Nephron (organoid): ENCODE measurements around the gene RNF44.
"Not testable (repeated sequence)": the region's sequence is repeated elsewhere in the genome, so short reads cannot be mapped to it uniquely, and the experiment has no call there.

Experiments used
- H3K27ac Mint-ChIP-seq, 3 experiments: 2 replicates each; pipeline ENCODE4 v1.8.0; 2020; ENCODE audit warnings: mixed read lengths in 3 of 3, mild to moderate bottlenecking in 2 of 3, moderate library complexity in 1 of 3
- H3K27me3 Mint-ChIP-seq: 2 replicates; pipeline ENCODE4 v1.8.0; 2021; ENCODE audit warnings: low read depth, mild to moderate bottlenecking, moderate library complexity, mixed read lengths
- H3K36me3 Mint-ChIP-seq: 2 replicates; pipeline ENCODE4 v1.8.0; 2020; ENCODE audit warnings: low read depth, mixed read lengths
- H3K4me1 Mint-ChIP-seq: 2 replicates; pipeline ENCODE4 v1.8.0; 2020; ENCODE audit warnings: mixed read lengths
- H3K4me3 Mint-ChIP-seq, 3 experiments: 2 replicates each; pipeline ENCODE4 v1.8.0; 2020; ENCODE audit warnings: mild to moderate bottlenecking in 3 of 3, mixed read lengths in 3 of 3, moderate library complexity in 2 of 3
- H3K9me3 Mint-ChIP-seq: 2 replicates; pipeline ENCODE4 v1.8.0; 2020; ENCODE audit warnings: mixed read lengths
- TF ChIP-seq, protein P1 (sequence below), 3 experiments: fragments of 200-600 bp; sonication (generic); IDR thresholded peaks; one replicate each; pipeline ENCODE4 v1.5.0; 2021; ENCODE audit warnings: antibody characterized with exemption in 3 of 3; ENCODE audit not compliant: unreplicated experiment in 3 of 3

The RNF44 gene

DNA sequence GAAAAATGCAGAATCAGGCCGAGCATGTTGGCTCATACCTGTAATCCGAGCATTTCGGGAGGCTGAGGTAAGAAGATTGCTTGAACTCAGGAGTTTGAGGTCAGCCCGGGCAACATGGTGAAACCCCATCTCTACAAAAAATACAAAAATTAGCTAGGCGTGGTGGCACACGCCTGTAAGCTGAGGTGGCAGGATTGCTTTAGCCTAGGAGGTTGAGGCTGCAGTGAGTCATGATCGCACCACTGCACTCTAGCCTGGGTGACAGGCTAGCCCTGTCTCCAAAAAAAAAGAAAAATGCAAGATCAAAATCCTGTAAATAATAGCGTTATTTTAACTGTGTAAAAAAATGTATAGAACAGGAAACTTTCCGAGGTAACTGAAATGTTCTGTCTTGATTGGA is 39.4 kb downstream of the RNF44 start:
- TF ChIP-seq, protein P1, sequence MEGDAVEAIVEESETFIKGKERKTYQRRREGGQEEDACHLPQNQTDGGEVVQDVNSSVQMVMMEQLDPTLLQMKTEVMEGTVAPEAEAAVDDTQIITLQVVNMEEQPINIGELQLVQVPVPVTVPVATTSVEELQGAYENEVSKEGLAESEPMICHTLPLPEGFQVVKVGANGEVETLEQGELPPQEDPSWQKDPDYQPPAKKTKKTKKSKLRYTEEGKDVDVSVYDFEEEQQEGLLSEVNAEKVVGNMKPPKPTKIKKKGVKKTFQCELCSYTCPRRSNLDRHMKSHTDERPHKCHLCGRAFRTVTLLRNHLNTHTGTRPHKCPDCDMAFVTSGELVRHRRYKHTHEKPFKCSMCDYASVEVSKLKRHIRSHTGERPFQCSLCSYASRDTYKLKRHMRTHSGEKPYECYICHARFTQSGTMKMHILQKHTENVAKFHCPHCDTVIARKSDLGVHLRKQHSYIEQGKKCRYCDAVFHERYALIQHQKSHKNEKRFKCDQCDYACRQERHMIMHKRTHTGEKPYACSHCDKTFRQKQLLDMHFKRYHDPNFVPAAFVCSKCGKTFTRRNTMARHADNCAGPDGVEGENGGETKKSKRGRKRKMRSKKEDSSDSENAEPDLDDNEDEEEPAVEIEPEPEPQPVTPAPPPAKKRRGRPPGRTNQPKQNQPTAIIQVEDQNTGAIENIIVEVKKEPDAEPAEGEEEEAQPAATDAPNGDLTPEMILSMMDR (IDR thresholded peaks at IDR 0.05; ENCODE audit: unreplicated experiment in 3 of 3), result no peak
- Mint-ChIP-seq H3K4me3 (no peak overlapping the region), H3K27ac (no peak overlapping the region), H3K9me3 (no peaks in the 10 kb centered on the region), H3K27me3 (no peaks in the 10 kb centered on the region), H3K4me1 (no peaks in the 10 kb centered on the region), H3K36me3 (peaks cover 78% of the 10 kb centered on the region)

DNA sequence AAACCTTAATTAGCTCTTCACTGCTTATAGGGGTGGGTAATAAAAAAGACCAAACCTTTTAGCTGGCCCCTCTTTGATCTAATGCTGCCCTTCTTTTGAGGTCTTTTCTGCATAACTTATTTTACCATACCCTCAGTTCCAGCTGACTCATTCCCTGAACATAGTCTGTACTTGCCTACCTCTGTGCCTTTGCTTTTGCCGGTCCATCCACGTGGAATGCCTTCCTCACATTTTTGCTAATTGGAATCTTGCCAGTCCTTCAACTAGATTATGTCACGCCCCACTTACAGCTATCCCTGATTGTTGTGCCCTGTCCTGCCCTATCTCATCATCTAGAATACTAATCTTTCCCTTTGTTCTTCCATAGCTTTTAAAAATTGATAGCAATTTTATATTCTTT is 44.8 kb downstream of the RNF44 start:
- Mint-ChIP-seq H3K9me3 (no peaks in the 10 kb centered on the region), H3K27me3 (no peaks in the 10 kb centered on the region), H3K4me1 (no peaks in the 10 kb centered on the region), H3K4me3 (no peak overlapping the region), H3K27ac (no peak overlapping the region), H3K36me3 (peaks cover 75% of the 10 kb centered on the region)
- TF ChIP-seq, protein P1 (IDR thresholded peaks at IDR 0.05; ENCODE audit: unreplicated experiment in 3 of 3), result no peak

DNA sequence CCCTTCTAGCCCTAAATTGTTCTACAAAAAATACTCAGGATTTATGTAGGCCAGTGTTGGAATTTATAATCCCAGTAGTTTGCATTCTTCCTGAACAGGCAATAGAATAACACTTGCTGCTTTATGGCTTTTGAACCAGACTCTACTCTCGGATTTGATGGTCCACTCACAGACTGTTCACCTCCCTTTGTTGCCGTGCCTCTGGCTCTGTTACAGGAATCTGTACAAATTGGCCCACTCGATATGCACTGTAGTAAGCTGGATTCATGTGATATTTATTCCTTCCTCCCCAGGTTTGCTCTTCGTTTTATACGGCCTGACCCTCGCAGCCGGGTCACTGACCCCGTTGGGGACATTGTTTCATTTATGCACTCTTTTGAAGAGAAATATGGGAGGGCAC is 45.3 kb downstream of the RNF44 start:
- Mint-ChIP-seq H3K9me3 (no peaks in the 10 kb centered on the region), H3K4me1 (no peaks in the 10 kb centered on the region), H3K27me3 (no peaks in the 10 kb centered on the region), H3K27ac (no peak overlapping the region), H3K36me3 (peaks cover 73% of the 10 kb centered on the region), H3K4me3 (no peak overlapping the region)
- TF ChIP-seq, protein P1 (IDR thresholded peaks at IDR 0.05; ENCODE audit: unreplicated experiment in 3 of 3), result no peak

DNA sequence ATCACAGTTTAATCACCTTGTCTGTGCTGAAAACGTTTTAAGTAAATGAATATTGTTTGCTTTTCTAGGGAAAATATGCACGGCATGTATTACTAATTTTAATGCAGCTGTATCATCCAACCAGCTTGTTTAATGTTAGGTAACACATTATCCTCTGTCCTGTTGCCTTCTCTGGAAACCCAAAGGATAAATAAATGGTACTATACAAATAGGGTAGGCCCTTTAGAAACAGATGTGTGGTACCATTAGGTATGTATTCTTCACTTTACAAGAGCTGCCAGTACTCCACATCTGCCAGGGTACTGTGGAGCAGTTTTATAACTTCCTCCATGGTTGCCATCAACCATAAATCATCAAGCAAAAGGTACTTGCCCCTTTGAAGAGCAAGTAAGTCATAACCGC is 46.1 kb downstream of the RNF44 start:
- TF ChIP-seq, protein P1 (IDR thresholded peaks at IDR 0.05; ENCODE audit: unreplicated experiment in 3 of 3), result no peak
- Mint-ChIP-seq H3K4me3 (no peak overlapping the region), H3K27me3 (no peaks in the 10 kb centered on the region), H3K4me1 (no peaks in the 10 kb centered on the region), H3K27ac (no peak overlapping the region), H3K36me3 (peaks cover 75% of the 10 kb centered on the region), H3K9me3 (no peaks in the 10 kb centered on the region)

DNA sequence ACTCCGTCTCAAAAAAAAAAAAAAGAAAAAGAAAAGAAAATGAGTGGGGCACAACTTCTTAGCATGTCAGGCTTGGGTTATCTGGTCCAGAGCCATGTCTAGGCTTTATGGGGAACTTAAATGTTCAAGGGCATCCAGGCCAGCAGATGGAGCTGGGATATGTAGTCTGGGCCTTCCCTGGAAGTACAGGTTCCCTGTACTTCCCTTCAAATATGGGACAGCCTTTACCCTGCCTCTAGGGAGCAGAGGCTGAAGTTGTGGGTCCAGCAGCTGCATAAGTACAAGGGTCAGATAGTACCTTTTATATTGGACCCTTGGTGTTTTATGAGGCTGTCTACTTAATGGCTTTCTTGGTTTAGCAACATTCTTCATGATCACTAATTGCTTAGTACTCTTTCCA is 46.9 kb downstream of the RNF44 start:
- Mint-ChIP-seq H3K36me3 (peaks cover 72% of the 10 kb centered on the region), H3K9me3 (no peaks in the 10 kb centered on the region), H3K27me3 (no peaks in the 10 kb centered on the region), H3K27ac (no peak overlapping the region), H3K4me1 (no peaks in the 10 kb centered on the region), H3K4me3 (no peak overlapping the region)
- TF ChIP-seq, protein P1 (IDR thresholded peaks at IDR 0.05; ENCODE audit: unreplicated experiment in 3 of 3), result no peak

DNA sequence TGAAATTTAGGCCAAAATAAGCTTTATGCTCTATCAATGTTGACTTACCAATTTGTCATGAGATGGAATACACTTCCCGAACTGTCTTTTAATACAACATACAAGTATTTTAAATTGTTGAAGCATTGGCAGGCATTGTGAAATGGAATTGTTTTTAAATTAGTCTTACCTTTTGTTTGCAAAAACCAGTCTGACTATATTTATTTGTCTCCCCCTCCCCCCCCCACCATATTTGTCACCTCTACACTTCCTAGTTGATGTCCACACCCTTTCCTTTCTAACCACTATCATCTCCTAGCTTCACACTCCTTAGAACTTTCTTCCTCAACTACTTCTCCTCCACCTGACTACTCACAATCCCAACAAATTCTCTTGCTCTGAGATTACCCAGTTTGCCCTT is 48.1 kb downstream of the RNF44 start:
- Mint-ChIP-seq H3K4me1 (no peaks in the 10 kb centered on the region), H3K36me3 (peaks cover 75% of the 10 kb centered on the region), H3K27ac (no peak overlapping the region), H3K4me3 (no peak overlapping the region), H3K27me3 (no peaks in the 10 kb centered on the region), H3K9me3 (no peaks in the 10 kb centered on the region)
- TF ChIP-seq, protein P1 (IDR thresholded peaks at IDR 0.05; ENCODE audit: unreplicated experiment in 3 of 3), result no peak

DNA sequence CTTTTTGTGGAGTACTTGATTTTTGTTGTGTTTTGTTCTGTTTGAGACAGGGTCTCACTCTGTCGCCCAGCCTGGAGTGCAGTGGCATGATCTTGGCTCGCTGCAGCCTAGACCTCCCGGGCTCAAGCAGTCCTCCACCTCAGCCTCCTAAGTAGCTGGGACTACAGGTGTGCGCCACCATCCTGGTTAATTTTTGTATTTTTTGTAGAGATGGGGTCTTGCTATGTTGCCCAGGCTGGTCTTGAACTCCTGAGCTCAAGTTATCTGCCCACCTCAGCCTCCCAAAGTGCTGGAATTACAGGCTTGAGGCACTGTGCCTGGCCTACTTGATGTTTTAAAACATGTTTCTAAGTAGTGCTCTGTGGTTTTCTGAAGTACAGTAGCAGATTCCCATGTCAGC is 50.0 kb downstream of the RNF44 start:
- not testable (repeated sequence) for H3K27ac Mint-ChIP-seq, H3K4me1 Mint-ChIP-seq, H3K4me3 Mint-ChIP-seq, H3K27me3 Mint-ChIP-seq, H3K9me3 Mint-ChIP-seq
- H3K36me3 Mint-ChIP-seq, result peaks cover 67% of the 10 kb centered on the region
